ENCODE results near the gene SELENOO. TPM values are rescaled to one million over a fixed set of nuclear protein-coding genes. Genes with fewer than 3 reads are reported as not detected.

SELENOO gene
- total RNA-seq, 1 experiment from 2014 or later, result 34.3 TPM

DNA sequence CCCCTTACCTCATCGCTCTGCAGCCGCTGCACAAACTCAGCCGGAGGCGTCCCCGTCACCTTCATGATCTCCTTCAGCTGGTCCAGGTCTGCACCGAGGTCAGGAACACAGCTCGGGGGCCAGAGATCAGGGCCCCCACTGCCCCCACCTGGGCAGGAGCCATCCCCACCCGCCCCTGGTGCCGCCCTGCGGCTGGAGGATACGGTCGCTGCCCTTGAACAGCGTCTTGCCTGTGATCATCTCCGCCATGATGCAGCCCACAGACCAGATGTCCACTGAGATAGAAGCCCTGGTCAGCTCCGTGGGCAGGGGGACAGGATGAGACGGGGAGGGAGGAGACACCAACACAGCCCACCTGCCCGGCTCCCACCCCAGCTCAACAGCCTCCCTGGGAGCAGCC, 54.8 kb downstream of the SELENOO start:
- no peak overlapping the region for H3K4me3 ChIP-seq (ENCODE audit: low read depth in 2 of 2, low read length in 2 of 2)
- no peaks in the 10 kb centered on the region for H3K27me3 ChIP-seq (ENCODE audit: control insufficient read depth, insufficient read depth, low read length)
- H3K9me3 ChIP-seq (ENCODE audit: control insufficient read depth, insufficient read depth, low read depth, low read length), result no peaks in the 10 kb centered on the region
- no peak overlapping the region for H3K27ac ChIP-seq (ENCODE audit: low read length)
- no TSS peak for BruUV-seq (replicated peaks)
- in situ Hi-C loops (cut with HindIII; ENCODE audit: low pct_unique_long_range_greater_than_20kb, low sequenced_read_pairs) (no loop called here), intact Hi-C loops (cut with micrococcal nuclease; ENCODE audit: unreplicated experiment) (no loop called here)
- no peaks in the 10 kb centered on the region for H3K36me3 ChIP-seq (ENCODE audit: control insufficient read depth, insufficient read depth, low read length)
- H3K4me1 ChIP-seq (ENCODE audit: control insufficient read depth, insufficient read depth, low read length), result peaks cover 28% of the 10 kb centered on the region
- no peak for ATAC-seq
- CTCF ChIA-PET, result no interaction called here
- TF ChIP-seq TCF7L2 (IDR thresholded peaks at IDR 0.05; ENCODE audit: low read depth, low read length), result no peak
- TF ChIP-seq, protein P1, sequence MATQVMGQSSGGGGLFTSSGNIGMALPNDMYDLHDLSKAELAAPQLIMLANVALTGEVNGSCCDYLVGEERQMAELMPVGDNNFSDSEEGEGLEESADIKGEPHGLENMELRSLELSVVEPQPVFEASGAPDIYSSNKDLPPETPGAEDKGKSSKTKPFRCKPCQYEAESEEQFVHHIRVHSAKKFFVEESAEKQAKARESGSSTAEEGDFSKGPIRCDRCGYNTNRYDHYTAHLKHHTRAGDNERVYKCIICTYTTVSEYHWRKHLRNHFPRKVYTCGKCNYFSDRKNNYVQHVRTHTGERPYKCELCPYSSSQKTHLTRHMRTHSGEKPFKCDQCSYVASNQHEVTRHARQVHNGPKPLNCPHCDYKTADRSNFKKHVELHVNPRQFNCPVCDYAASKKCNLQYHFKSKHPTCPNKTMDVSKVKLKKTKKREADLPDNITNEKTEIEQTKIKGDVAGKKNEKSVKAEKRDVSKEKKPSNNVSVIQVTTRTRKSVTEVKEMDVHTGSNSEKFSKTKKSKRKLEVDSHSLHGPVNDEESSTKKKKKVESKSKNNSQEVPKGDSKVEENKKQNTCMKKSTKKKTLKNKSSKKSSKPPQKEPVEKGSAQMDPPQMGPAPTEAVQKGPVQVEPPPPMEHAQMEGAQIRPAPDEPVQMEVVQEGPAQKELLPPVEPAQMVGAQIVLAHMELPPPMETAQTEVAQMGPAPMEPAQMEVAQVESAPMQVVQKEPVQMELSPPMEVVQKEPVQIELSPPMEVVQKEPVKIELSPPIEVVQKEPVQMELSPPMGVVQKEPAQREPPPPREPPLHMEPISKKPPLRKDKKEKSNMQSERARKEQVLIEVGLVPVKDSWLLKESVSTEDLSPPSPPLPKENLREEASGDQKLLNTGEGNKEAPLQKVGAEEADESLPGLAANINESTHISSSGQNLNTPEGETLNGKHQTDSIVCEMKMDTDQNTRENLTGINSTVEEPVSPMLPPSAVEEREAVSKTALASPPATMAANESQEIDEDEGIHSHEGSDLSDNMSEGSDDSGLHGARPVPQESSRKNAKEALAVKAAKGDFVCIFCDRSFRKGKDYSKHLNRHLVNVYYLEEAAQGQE (IDR thresholded peaks at IDR 0.05; ENCODE audit: insufficient read depth in 1 of 2, low read depth in 2 of 2, low read length in 1 of 2), result no peak
- no peak for TF ChIP-seq SIN3A (IDR thresholded peaks at IDR 0.05; ENCODE audit: borderline replicate concordance, insufficient read depth, low read depth, low read length)
- TF ChIP-seq, protein P2, sequence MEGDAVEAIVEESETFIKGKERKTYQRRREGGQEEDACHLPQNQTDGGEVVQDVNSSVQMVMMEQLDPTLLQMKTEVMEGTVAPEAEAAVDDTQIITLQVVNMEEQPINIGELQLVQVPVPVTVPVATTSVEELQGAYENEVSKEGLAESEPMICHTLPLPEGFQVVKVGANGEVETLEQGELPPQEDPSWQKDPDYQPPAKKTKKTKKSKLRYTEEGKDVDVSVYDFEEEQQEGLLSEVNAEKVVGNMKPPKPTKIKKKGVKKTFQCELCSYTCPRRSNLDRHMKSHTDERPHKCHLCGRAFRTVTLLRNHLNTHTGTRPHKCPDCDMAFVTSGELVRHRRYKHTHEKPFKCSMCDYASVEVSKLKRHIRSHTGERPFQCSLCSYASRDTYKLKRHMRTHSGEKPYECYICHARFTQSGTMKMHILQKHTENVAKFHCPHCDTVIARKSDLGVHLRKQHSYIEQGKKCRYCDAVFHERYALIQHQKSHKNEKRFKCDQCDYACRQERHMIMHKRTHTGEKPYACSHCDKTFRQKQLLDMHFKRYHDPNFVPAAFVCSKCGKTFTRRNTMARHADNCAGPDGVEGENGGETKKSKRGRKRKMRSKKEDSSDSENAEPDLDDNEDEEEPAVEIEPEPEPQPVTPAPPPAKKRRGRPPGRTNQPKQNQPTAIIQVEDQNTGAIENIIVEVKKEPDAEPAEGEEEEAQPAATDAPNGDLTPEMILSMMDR (IDR thresholded peaks at IDR 0.05), result no peak
- TF ChIP-seq POLR2AphosphoS5 (IDR thresholded peaks at IDR 0.05; ENCODE audit: low read depth, low read length), result no peak
- no peak for DNase-seq (ENCODE audit: low read depth, low spot score)
- POLR2A ChIA-PET, result no interaction called here

DNA sequence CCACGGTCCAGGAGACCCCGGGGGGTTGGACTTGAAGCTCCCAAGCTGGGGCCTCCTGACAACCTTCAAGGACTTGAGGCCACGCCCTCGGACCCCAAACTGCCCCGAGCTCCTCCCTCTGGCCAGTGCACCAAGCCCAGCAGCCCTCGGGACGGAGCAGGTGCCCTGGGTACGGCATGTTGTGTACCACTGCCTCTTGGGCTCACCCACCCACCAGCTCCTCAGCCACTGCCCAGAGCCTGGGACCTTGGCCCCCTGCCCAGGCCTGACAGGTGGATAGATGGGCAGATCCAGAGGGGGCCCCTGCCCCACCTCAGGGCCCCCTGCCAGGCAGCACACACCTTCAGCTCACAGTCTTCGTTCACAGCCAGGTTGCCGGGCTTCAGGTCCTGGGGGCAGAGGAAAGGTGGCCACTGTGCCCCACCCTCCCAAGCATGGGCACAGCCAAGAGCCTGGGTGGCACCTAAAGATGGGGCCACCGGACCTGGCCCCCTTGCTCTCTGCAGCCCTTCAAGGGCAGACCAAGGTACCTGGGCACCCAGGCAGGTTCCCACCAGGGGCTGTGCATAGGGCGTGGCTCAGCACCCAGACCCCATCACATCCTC, 55.5 kb downstream of the SELENOO start:
- intact Hi-C loops (cut with micrococcal nuclease; ENCODE audit: unreplicated experiment), result no loop called here
- Histone ChIP-seq H3K4me1 (ENCODE audit: control insufficient read depth, insufficient read depth, low read length) (peaks cover 28% of the 10 kb centered on the region), H3K36me3 (ENCODE audit: control insufficient read depth, insufficient read depth, low read length) (no peaks in the 10 kb centered on the region; the same call in 1 of the 2 replicates), H3K4me3 (ENCODE audit: low read depth in 2 of 2, low read length in 2 of 2) (no peak overlapping the region), H3K27me3 (ENCODE audit: control insufficient read depth, insufficient read depth, low read length) (no peaks in the 10 kb centered on the region), H3K27ac (ENCODE audit: low read length) (no peak overlapping the region), H3K9me3 (ENCODE audit: control insufficient read depth, insufficient read depth, low read depth, low read length) (no peaks in the 10 kb centered on the region)
- DNase-seq (ENCODE audit: low read depth, low spot score), result no peak
- BruUV-seq (replicated peaks), result no TSS peak
- TF ChIP-seq, protein P1 (IDR thresholded peaks at IDR 0.05; ENCODE audit: insufficient read depth in 1 of 2, low read depth in 2 of 2, low read length in 1 of 2), result no peak
- TF ChIP-seq POLR2AphosphoS5 (IDR thresholded peaks at IDR 0.05; ENCODE audit: low read depth, low read length), result no peak
- TF ChIP-seq, protein P2 (IDR thresholded peaks at IDR 0.05), result no peak
- no peak for TF ChIP-seq SIN3A (IDR thresholded peaks at IDR 0.05; ENCODE audit: borderline replicate concordance, insufficient read depth, low read depth, low read length)
- TF ChIP-seq TCF7L2 (IDR thresholded peaks at IDR 0.05; ENCODE audit: low read depth, low read length), result no peak
- ChIA-PET CTCF (no interaction called here), POLR2A (interaction anchor here (0.6 kb wide), 1 partner anchor 77 kb away, joined by 4 read pairs; no protein-coding TSS in a partner anchor)
- in situ Hi-C loops (cut with HindIII; ENCODE audit: low pct_unique_long_range_greater_than_20kb, low sequenced_read_pairs), result no loop called here
- ATAC-seq, result no peak
